ENCODE results near the gene CPA2.

DNA sequence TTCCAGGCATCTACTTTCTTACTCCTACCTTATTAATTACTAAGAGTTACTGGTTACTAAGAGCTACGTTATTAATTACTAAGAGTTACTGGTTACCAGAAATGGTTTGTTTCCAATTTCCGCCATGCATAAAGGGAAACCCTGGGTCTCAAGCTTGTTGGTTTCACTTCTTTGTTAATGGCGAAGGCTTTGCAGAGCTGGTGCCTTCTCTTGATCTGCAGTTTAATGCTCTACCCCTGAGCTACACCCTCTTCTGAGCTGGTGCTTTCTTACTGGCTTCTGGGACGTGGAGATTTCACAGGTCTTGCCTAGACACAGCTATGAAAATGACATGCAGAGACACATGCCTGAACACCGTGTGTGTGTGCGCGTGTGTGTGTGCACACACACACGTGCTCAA, 26.9 kb downstream of the CPA2 start:
- TF ChIP-seq EP300 (IDR thresholded peaks at IDR 0.05) (no peak), POLR2A (IDR thresholded peaks at IDR 0.05) (no peak)

All from tibial nerve (tissue), 3 donors.